KG1 (cell line): ENCODE results near the gene WDPCP.
"Not testable (repeated sequence)": the region's sequence is repeated elsewhere in the genome, so short reads cannot be mapped to it uniquely, and the experiment has no call there.

ENCODE experiments used
- DNase-seq: peaks from one replicate; lab custom pipeline; 2025; lab: John Stamatoyannopoulos, UW

Gene WDPCP

DNA sequence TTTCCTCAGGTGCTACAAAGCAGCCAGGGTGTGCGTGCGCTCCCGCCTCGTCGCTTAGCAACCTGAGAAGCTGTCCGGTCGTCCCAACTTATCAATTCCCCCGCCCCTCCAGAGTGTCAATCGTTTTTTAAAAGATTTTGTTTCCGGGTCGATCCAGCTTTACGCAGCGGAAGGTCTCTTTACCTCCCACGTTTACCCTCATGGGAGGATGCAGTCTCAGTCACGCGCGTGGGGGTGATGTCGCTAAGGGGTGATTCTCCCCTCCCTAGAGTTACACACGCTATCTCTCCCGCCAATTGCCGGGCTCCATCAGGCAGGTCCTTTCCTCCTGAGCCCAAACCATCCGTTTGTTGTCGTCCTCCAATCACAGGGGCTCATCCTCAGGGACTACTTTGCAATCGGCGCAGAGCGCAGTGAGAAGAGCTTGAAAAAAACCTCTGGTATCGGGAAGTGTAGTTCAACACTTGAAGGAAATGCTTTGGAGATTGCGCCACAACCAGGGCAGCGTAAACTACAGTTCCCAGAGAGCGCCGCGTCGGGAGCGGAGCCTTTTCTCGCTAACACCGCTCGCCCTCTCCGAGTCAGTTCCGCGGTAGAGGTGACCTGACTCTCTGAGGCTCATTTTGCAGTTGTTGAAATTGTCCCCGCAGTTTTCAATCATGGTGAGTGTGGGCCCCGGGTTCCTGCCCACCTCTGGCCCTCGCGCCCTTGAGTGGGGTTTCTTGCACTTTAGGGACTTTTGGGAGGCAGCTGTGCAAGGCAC is at the start of gene WDPCP, which contains the start of gene MDH1:
TSS of gene WDPCP (minus strand) at position 93 of the 763 bp plus-strand sequence. CDS start 206 bp downstream, outside the sequence.
TSS of gene MDH1 (plus strand) at position 579 of the 763 bp plus-strand sequence. CDS start at position 660, 81 bp downstream.
- DNase-seq, result peak; percentile 98

GRCh38 chr2:63632382-63632781 is 44.1 kb upstream of the WDPCP start:
- no peak for DNase-seq

DNA sequence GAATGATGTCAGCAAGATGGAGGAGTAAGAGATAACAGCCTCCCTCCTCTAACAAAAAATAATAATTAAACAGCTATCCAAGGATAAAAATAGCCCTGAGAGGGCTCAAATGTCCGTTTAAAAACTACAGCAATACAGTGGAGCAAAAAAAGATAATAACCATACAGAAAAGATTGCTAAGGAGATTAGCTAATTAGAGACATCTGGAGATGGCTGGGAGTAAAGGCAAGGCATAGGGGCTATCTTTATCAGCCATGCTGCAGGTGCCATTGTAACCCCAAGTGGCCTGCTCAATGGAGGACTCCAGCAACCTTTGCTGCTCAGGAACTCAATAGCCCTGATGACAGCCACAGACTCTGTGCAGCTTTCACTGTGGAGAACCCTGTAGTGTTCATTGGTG is 43.2 kb upstream of the WDPCP start:
- no peak for DNase-seq

DNA sequence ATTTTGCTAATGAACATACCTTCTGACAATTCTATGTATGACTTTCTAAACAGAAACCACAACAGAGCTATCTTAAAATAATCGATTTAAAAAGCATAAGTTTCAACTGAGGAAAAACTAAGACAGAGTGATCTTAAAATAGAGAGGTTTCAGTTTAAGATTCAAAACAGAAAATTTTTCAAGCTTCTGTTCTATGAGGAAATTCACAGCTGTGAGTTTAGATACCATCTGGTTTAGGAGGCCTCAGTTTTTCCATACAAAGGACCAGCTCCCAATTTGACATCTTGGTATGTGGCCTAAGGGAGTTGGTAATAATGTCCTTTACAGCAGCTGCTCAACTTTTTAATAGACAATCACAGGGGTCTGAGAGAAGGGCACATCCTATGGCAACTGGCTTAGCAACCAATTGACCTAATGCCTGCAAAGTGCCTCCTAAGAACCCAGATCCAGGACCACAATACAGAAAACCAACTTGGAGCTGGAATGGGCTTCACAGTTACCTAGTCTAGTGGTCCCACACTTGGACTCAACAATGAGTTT is 40.2 kb upstream of the WDPCP start:
- no peak for DNase-seq

- no peak for DNase-seq
Measured at GRCh38 chr2:63627866-63628265, 39.6 kb upstream of the WDPCP start.

- DNase-seq, result not testable (repeated sequence)
Measured at GRCh38 chr2:63623763-63624162, 35.5 kb upstream of the WDPCP start.

DNA sequence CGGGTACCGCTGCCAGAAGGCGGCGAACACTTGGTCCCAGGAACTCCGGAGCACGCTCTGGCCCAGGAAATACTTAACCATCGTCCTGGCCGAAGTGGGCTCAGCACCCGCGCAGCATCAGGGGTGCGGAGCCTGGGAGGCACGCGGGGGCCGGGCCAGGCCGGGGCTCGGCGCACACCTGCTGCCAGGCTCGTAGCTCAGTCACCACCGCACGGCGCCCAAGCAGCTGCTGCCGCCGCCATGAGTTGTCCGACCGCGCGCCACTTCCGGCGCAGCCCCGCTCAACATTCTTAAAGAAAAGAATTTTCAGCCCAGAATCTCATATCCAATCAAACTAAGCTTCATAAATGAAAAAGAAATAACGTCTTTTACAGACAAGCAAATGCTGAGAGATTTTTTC is 34.5 kb upstream of the WDPCP start:
- DNase-seq, result no peak

- no peak for DNase-seq
Measured at GRCh38 chr2:63619328-63619727, 31.1 kb upstream of the WDPCP start.

- no peak for DNase-seq
Measured at GRCh38 chr2:63617366-63617765, 29.1 kb upstream of the WDPCP start.

GRCh38 chr2:63614983-63615945 is 27.0 kb upstream of the WDPCP start:
- no peak for DNase-seq

GRCh38 chr2:63614448-63614968 is 26.2 kb upstream of the WDPCP start:
- no peak for DNase-seq

GRCh38 chr2:63613391-63613901 is 25.2 kb upstream of the WDPCP start:
- DNase-seq, result no peak

DNA sequence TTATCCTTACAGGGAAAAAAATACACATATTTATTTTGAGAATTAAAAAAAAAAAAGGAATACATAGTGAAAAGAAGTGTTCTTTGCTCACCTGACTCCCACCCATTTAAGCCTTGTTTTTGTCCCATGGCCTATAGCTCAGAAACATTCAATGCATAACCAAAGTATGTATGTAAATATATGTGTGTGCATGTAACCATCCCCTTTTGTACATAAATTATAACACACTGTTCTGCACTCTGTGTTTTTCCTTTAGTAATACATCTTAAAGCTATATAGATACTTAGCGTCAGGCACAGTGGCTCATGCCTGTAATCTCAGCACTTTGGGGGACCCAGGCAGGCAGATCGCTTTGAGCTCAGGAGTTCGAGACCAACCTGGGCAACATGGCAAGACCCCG is 22.2 kb upstream of the WDPCP start:
- DNase-seq, result no peak

GRCh38 chr2:63608865-63609264 is 20.6 kb upstream of the WDPCP start:
- DNase-seq, result not testable (repeated sequence)

GRCh38 chr2:63604666-63605065 is 16.4 kb upstream of the WDPCP start:
- DNase-seq, result no peak

GRCh38 chr2:63600881-63601460 is 12.7 kb upstream of the WDPCP start:
- no peak for DNase-seq

DNA sequence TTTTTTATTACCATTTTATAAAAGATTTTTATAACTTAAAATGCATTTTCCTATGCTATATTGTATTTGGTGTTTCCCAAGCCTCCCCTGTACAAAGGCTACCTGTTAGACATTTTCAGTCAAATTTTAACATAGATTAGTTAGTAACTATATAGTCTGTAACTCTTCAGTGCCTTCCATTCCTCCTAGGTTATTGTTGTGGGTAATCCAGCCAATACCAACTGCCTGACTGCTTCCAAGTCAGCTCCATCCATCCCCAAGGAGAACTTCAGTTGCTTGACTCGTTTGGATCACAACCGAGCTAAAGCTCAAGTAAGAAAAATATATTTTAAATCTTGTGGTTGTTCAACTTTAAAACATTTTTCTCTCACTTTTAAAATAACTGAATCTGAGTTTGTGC is 10.7 kb upstream of the WDPCP start:
- no peak for DNase-seq

DNA sequence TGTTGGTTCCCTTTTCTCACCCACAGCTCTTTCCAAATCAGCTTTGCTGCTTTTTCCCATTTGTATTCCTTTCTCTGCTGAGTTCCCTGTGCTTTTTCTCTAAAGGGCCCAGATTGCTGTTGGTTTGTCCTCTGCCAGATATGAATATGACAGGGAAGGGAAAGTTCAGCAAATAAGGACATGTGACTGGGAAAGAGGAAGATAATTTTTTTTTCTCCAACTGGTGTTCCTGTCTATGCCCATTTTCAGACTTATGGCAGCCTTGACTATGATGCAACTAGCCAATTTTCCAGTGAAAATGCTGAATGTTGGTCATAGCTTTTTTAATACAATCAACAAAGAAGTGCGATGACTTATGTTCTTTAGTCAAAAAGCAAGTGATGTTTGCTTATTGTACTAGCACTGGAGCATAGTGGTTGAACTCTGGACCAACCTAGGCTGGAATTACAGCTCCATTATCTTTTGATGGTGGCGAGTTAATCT is 8.2 kb upstream of the WDPCP start:
- no peak for DNase-seq

- no peak for DNase-seq
Measured at GRCh38 chr2:63594660-63595059, 6.4 kb upstream of the WDPCP start.

- DNase-seq, result no peak
Measured at GRCh38 chr2:63591566-63592175, 3.4 kb upstream of the WDPCP start.
